ENCODE results near the gene KCNJ2.

DNA sequence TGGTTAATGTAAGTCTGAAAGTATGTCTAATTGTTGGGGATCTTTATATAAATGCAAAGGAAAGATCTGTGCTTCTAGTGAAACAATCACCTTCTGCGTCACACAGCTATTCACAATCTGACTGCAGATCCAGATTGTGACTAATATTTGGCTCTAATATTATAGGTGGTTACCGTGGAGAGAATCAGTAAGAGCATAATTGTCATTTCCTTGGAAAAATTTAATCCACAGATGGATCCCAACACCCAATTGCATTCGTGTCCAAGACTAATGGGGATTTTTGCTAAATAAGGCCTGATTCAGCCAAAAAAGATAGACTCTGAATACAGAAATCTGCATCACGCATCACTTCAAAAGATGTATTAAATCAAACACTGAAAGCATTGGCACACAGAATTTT is 2.7 kb upstream of the KCNJ2 start:
- TF ChIP-seq, protein P1, sequence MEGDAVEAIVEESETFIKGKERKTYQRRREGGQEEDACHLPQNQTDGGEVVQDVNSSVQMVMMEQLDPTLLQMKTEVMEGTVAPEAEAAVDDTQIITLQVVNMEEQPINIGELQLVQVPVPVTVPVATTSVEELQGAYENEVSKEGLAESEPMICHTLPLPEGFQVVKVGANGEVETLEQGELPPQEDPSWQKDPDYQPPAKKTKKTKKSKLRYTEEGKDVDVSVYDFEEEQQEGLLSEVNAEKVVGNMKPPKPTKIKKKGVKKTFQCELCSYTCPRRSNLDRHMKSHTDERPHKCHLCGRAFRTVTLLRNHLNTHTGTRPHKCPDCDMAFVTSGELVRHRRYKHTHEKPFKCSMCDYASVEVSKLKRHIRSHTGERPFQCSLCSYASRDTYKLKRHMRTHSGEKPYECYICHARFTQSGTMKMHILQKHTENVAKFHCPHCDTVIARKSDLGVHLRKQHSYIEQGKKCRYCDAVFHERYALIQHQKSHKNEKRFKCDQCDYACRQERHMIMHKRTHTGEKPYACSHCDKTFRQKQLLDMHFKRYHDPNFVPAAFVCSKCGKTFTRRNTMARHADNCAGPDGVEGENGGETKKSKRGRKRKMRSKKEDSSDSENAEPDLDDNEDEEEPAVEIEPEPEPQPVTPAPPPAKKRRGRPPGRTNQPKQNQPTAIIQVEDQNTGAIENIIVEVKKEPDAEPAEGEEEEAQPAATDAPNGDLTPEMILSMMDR (IDR thresholded peaks at IDR 0.05; ENCODE audit: low read depth, low read length, poor library complexity, severe bottlenecking) = no peak
- TF ChIP-seq EZH2phosphoT487 (IDR thresholded peaks at IDR 0.05; ENCODE audit: borderline replicate concordance, low read length) = no peak

Data from DOHH2 (cell line).